Measurements from ENCODE around the gene NOS1AP.
A peak's percentile ranks its signal among the peaks of the same experiment; 100 is the strongest.
"Not testable (repeated sequence)": the region's sequence is repeated elsewhere in the genome, so short reads cannot be mapped to it uniquely, and the experiment has no call there.

NOS1AP gene

DNA sequence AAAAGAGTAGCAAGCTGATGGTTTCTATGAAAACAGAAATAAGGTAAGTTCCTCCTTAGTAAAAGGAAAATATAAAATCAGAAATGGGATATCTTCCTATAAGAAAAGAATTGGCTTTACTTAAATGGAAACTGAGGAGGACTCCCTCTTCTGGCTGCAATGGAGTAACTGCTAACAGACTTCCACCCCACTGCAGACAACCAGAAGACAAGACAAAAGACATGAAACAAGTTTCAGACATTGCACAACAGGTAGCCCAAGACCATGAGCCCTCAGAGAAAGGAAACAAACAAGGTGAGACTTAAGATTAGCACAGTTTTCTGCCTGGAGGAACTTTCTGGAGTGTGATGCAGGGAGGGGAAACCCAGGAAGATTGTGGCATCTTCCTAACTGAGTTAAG lies 28.8 kb upstream of the NOS1AP start:
- DNase-seq (ENCODE audit: extremely low read depth, insufficient read length) = no peak
- H3K36me3 ChIP-seq (ENCODE audit: control insufficient read depth, insufficient read depth, low read length) = no peaks in the 10 kb centered on the region
- H3K27me3 ChIP-seq (replicated peaks; ENCODE audit: control insufficient read depth, insufficient read depth, low read length) = no peaks in the 10 kb centered on the region; the same call in 1 of the 2 replicates
- H3K4me3 ChIP-seq (replicated peaks; ENCODE audit: low read depth, low read length) = no peak overlapping the region
- TF ChIP-seq, protein P1, sequence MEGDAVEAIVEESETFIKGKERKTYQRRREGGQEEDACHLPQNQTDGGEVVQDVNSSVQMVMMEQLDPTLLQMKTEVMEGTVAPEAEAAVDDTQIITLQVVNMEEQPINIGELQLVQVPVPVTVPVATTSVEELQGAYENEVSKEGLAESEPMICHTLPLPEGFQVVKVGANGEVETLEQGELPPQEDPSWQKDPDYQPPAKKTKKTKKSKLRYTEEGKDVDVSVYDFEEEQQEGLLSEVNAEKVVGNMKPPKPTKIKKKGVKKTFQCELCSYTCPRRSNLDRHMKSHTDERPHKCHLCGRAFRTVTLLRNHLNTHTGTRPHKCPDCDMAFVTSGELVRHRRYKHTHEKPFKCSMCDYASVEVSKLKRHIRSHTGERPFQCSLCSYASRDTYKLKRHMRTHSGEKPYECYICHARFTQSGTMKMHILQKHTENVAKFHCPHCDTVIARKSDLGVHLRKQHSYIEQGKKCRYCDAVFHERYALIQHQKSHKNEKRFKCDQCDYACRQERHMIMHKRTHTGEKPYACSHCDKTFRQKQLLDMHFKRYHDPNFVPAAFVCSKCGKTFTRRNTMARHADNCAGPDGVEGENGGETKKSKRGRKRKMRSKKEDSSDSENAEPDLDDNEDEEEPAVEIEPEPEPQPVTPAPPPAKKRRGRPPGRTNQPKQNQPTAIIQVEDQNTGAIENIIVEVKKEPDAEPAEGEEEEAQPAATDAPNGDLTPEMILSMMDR (IDR thresholded peaks at IDR 0.05; ENCODE audit: insufficient read depth, low read length, poor library complexity, severe bottlenecking) = peak; percentile 40

DNA sequence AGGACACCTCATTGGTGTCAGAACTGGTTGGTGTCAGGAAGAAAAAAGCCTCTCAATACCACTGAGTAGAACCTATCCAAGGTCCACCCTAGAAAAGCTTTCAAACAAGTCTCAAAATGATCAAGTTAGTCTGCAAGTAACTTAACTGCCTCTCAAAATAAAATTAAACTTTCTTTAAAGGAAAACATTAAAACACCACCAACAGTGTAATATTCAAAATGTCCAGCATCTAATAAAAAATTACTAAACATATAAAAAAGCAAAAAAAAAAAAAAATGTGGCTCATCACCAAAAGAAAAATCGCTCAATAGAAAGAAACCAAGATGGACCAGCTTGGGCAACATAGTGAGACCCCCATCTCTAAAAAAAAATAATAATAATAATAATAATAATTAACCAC lies 27.1 kb upstream of the NOS1AP start:
- no peaks in the 10 kb centered on the region for H3K36me3 ChIP-seq (ENCODE audit: control insufficient read depth, insufficient read depth, low read length)
- TF ChIP-seq, protein P1 (IDR thresholded peaks at IDR 0.05; ENCODE audit: insufficient read depth, low read length, poor library complexity, severe bottlenecking) = no peak
- H3K27me3 ChIP-seq (replicated peaks; ENCODE audit: control insufficient read depth, insufficient read depth, low read length) = no peaks in the 10 kb centered on the region
- DNase-seq (ENCODE audit: extremely low read depth, insufficient read length) = no peak
- H3K4me3 ChIP-seq (replicated peaks; ENCODE audit: low read depth, low read length) = no peak overlapping the region

DNA sequence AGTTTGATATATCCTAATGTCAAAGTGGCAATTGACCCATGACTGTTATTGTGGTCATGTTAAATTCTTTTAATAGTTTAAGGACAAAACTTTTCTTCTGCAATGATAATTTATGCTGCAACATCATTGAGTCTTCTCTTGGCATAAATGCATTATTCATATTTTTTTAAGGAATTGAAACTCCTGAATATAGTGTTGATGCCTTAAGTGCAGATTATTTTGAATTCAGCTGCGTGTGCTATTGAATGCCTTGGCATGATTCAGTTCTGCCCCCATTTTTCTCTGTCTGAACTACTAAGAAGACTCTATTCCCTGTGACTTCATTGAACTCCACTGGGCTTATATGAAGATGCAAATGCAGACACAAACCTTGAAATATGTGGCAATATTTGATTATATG lies 22.6 kb upstream of the NOS1AP start:
- TF ChIP-seq, protein P1 (IDR thresholded peaks at IDR 0.05; ENCODE audit: insufficient read depth, low read length, poor library complexity, severe bottlenecking) = no peak
- Histone ChIP-seq H3K27me3 (replicated peaks; ENCODE audit: control insufficient read depth, insufficient read depth, low read length) (no peaks in the 10 kb centered on the region), H3K4me3 (replicated peaks; ENCODE audit: low read depth, low read length) (no peak overlapping the region), H3K36me3 (ENCODE audit: control insufficient read depth, insufficient read depth, low read length) (no peaks in the 10 kb centered on the region)
- no peak for DNase-seq (ENCODE audit: extremely low read depth, insufficient read length)

DNA sequence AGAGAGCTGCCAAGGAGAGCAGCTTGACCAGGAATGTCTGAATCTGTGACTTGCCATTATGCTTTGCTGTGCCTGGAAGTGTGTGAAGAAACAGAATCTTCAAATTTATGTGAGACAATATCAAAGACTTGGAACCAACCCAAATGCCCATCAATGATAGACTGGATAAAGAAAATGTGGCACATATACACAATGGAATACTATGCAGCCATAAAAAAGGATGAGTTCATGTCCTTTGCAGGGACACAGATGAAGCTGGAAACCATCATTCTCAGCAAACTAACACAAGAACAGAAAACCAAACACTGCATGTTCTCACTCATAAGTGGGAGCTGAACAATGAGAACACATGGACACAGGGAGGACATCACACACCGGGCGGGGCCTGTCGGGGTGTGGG lies 15.5 kb upstream of the NOS1AP start:
- H3K36me3 ChIP-seq (ENCODE audit: control insufficient read depth, insufficient read depth, low read length); H3K4me3 ChIP-seq (replicated peaks; ENCODE audit: low read depth, low read length); H3K27me3 ChIP-seq (replicated peaks; ENCODE audit: control insufficient read depth, insufficient read depth, low read length); DNase-seq (ENCODE audit: extremely low read depth, insufficient read length): not testable (repeated sequence)

DNA sequence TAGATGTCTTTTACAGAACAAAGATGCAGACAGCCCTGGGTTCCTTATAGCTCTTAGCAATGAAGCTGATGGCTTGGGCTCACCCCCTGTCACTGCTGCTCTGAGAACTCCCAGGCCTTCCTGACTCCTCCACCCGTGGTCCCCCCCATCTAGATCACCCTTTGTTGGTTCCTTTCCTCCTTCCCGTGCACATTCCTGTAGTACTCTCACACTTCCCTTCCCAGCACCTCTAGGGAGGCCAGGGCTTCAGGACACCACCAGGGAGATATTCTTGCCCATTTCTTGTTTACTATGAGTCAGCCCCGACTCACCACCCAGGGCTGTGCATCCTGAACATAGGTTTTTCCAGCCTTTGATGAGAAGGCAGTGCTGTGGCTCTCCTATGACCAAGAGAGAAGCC lies 14.4 kb upstream of the NOS1AP start:
- TF ChIP-seq, protein P1 (IDR thresholded peaks at IDR 0.05; ENCODE audit: insufficient read depth, low read length, poor library complexity, severe bottlenecking) = no peak
- Histone ChIP-seq H3K36me3 (ENCODE audit: control insufficient read depth, insufficient read depth, low read length) (no peaks in the 10 kb centered on the region), H3K27me3 (replicated peaks; ENCODE audit: control insufficient read depth, insufficient read depth, low read length) (no peaks in the 10 kb centered on the region; the same call in 1 of the 2 replicates), H3K4me3 (replicated peaks; ENCODE audit: low read depth, low read length) (no peak overlapping the region)
- DNase-seq (ENCODE audit: extremely low read depth, insufficient read length) = no peak

DNA sequence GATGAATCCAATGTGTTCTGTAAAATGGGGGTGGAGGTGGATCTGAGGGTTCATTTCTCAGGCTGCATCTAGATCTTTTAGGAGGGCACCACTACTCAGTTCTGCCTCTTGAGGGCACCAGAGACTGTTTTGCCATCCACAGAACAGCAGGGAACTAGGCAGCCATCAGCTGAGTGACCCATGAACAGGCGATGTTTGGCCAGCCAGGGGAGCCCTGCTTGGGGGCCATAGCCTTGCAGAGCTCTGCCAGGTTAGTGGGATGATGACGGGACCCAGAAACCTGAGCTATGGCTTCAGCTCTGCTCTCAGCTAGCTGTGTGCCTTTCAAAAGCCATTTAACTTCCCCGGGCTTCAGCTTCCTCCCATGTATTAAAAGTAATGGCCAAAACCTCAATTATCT lies 13.4 kb upstream of the NOS1AP start:
- Histone ChIP-seq H3K27me3 (replicated peaks; ENCODE audit: control insufficient read depth, insufficient read depth, low read length) (no peaks in the 10 kb centered on the region; the same call in 1 of the 2 replicates), H3K36me3 (ENCODE audit: control insufficient read depth, insufficient read depth, low read length) (no peaks in the 10 kb centered on the region), H3K4me3 (replicated peaks; ENCODE audit: low read depth, low read length) (no peak overlapping the region)
- TF ChIP-seq, protein P1 (IDR thresholded peaks at IDR 0.05; ENCODE audit: insufficient read depth, low read length, poor library complexity, severe bottlenecking) = peak; percentile 83
- peak; percentile 13 for DNase-seq (ENCODE audit: extremely low read depth, insufficient read length)
